ENCODE results near the gene ZNF546.
"Not testable (repeated sequence)": the region's sequence is repeated elsewhere in the genome, so short reads cannot be mapped to it uniquely, and the experiment has no call there.

Gene ZNF546

DNA sequence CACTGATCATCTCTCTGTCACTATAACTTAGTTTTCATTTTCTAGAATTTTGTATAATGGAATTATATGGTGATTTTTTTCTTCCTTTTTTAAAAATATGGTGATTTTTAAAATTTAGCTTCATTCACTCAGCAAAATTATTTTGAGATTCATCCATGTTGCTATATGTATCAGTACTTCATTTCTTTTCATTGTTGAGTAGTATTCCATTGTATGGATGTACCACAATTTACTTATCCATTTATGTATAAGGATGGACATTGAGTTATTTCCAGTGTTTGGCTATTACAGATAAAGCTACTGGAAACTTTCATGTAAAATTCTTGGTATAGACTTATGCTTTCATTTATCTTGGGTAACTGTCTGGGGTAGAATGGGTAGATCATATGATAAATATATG, 12.8 kb downstream of the ZNF546 start:
- Histone ChIP-seq H3K9ac (ENCODE audit: low read length in 2 of 2) (no peak overlapping the region), H3K36me3 (ENCODE audit: control insufficient read depth in 2 of 2, insufficient read depth in 2 of 2, low read length in 2 of 2) (peaks cover 34 to 50% of the 10 kb centered on the region in 2 donors), H3K27me3 (ENCODE audit: control insufficient read depth in 1 of 2, insufficient read depth in 2 of 2, low read length in 2 of 2) (no peaks in the 10 kb centered on the region), H3K27ac (ENCODE audit: low read length) (no peak overlapping the region), H3K9me3 (ENCODE audit: control insufficient read depth in 2 of 2, low read length in 2 of 2) (peaks cover 14 to 19% of the 10 kb centered on the region in 2 donors), H3K4me1 (ENCODE audit: control insufficient read depth, insufficient read depth, low read length) (no peaks in the 10 kb centered on the region), H3K4me3 (ENCODE audit: low read length in 2 of 2) (no peak overlapping the region)

DNA sequence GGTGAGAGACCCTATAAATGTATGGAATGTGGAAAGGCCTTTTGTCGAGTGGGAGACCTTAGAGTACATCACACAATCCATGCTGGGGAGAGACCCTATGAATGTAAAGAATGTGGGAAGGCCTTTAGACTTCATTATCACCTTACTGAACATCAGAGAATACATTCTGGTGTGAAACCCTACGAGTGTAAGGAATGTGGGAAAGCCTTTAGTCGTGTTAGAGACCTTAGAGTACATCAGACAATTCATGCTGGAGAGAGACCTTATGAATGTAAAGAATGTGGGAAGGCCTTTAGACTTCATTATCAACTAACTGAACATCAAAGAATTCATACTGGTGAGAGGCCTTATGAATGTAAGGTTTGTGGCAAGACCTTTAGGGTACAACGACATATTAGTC, 17.1 kb downstream of the ZNF546 start:
- Histone ChIP-seq H3K9ac (ENCODE audit: low read length in 2 of 2) (no peak overlapping the region), H3K27ac (ENCODE audit: low read length) (no peak overlapping the region), H3K27me3 (ENCODE audit: control insufficient read depth in 1 of 2, insufficient read depth in 2 of 2, low read length in 2 of 2) (no peaks in the 10 kb centered on the region), H3K4me3 (ENCODE audit: low read length in 2 of 2) (no peak overlapping the region), H3K4me1 (ENCODE audit: control insufficient read depth, insufficient read depth, low read length) (no peaks in the 10 kb centered on the region), H3K9me3 (ENCODE audit: control insufficient read depth in 2 of 2, low read length in 2 of 2) (peaks cover 38 to 46% of the 10 kb centered on the region in 2 donors), H3K36me3 (ENCODE audit: control insufficient read depth in 2 of 2, insufficient read depth in 2 of 2, low read length in 2 of 2) (peaks cover 25 to 35% of the 10 kb centered on the region in 2 donors)

- peak overlapping the region in 1 of 2 donors; percentile 9 for H3K4me3 ChIP-seq (ENCODE audit: low read length in 2 of 2)
- no peaks in the 10 kb centered on the region for H3K4me1 ChIP-seq (ENCODE audit: control insufficient read depth, insufficient read depth, low read length)
Measured at GRCh38 chr19:40023969-40024368, 27.1 kb downstream of the ZNF546 start.

GRCh38 chr19:40025938-40026596, 29.2 kb downstream of the ZNF546 start:
- Histone ChIP-seq H3K36me3 (ENCODE audit: control insufficient read depth in 2 of 2, insufficient read depth in 2 of 2, low read length in 2 of 2) (no peaks in the 10 kb centered on the region), H3K9ac (ENCODE audit: low read length in 2 of 2) (no peak overlapping the region), H3K27me3 (ENCODE audit: control insufficient read depth in 1 of 2, insufficient read depth in 2 of 2, low read length in 2 of 2) (no peaks in the 10 kb centered on the region), H3K4me1 (ENCODE audit: control insufficient read depth, insufficient read depth, low read length) (no peaks in the 10 kb centered on the region), H3K4me3 (ENCODE audit: low read length in 2 of 2) (no peak overlapping the region), H3K9me3 (ENCODE audit: control insufficient read depth in 2 of 2, low read length in 2 of 2) (peaks cover 39 to 66% of the 10 kb centered on the region in 2 donors), H3K27ac (ENCODE audit: low read length) (no peak overlapping the region)

More at GRCh38 chr19:40023969-40024368, 27.1 kb downstream of the ZNF546 start:
- Histone ChIP-seq H3K27me3 (ENCODE audit: control insufficient read depth in 1 of 2, insufficient read depth in 2 of 2, low read length in 2 of 2) (no peaks in the 10 kb centered on the region), H3K9ac (ENCODE audit: low read length in 2 of 2) (no peak overlapping the region), H3K36me3 (ENCODE audit: control insufficient read depth in 2 of 2, insufficient read depth in 2 of 2, low read length in 2 of 2) (no peaks in the 10 kb centered on the region), H3K9me3 (ENCODE audit: control insufficient read depth in 2 of 2, low read length in 2 of 2) (peaks cover 33 to 54% of the 10 kb centered on the region in 2 donors), H3K27ac (ENCODE audit: low read length) (no peak overlapping the region)

- Histone ChIP-seq H3K9me3 (ENCODE audit: control insufficient read depth in 2 of 2, low read length in 2 of 2) (peaks cover 42 to 71% of the 10 kb centered on the region in 2 donors), H3K4me1 (ENCODE audit: control insufficient read depth, insufficient read depth, low read length) (no peaks in the 10 kb centered on the region), H3K27me3 (ENCODE audit: control insufficient read depth in 1 of 2, insufficient read depth in 2 of 2, low read length in 2 of 2) (no peaks in the 10 kb centered on the region), H3K9ac (ENCODE audit: low read length in 2 of 2) (no peak overlapping the region), H3K36me3 (ENCODE audit: control insufficient read depth in 2 of 2, insufficient read depth in 2 of 2, low read length in 2 of 2) (no peaks in the 10 kb centered on the region), H3K27ac (ENCODE audit: low read length) (no peak overlapping the region), H3K4me3 (ENCODE audit: low read length in 2 of 2) (peak overlapping the region in 1 of 2 donors; percentile 10)
Measured at GRCh38 chr19:40026597-40026970, 29.7 kb downstream of the ZNF546 start.

- Histone ChIP-seq H3K9ac (ENCODE audit: low read length in 2 of 2) (no peak overlapping the region), H3K4me1 (ENCODE audit: control insufficient read depth, insufficient read depth, low read length) (no peaks in the 10 kb centered on the region), H3K27me3 (ENCODE audit: control insufficient read depth in 1 of 2, insufficient read depth in 2 of 2, low read length in 2 of 2) (no peaks in the 10 kb centered on the region), H3K36me3 (ENCODE audit: control insufficient read depth in 2 of 2, insufficient read depth in 2 of 2, low read length in 2 of 2) (peaks cover 0 to 4% of the 10 kb centered on the region in 2 donors), H3K27ac (ENCODE audit: low read length) (no peak overlapping the region), H3K4me3 (ENCODE audit: low read length in 2 of 2) (no peak overlapping the region), H3K9me3 (ENCODE audit: control insufficient read depth in 2 of 2, low read length in 2 of 2) (peaks cover 44 to 63% of the 10 kb centered on the region in 2 donors)
Measured at GRCh38 chr19:40033989-40034560, 37.2 kb downstream of the ZNF546 start.

DNA sequence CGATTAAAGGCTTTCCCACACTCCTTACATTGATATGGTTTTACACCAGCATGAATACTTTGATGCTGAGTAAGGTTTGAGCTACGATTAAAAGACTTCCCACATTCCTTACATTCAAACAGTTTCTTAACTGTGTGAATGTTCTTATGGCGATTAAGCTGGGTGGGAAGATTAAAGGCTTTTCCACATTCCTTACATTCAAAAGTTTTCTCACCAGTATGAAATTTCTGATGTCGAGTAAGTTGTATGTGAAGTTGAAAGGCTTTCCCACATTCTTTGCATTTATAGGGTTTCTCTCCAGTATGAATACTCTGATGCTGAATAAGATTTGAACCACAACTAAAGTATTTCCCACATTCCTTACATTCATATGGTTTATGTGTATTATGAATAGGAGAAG, 39.1 kb downstream of the ZNF546 start:
- Histone ChIP-seq H3K9ac (ENCODE audit: low read length in 2 of 2) (no peak overlapping the region), H3K36me3 (ENCODE audit: control insufficient read depth in 2 of 2, insufficient read depth in 2 of 2, low read length in 2 of 2) (peaks cover 0 to 4% of the 10 kb centered on the region in 2 donors), H3K27ac (ENCODE audit: low read length) (no peak overlapping the region), H3K4me3 (ENCODE audit: low read length in 2 of 2) (no peak overlapping the region), H3K4me1 (ENCODE audit: control insufficient read depth, insufficient read depth, low read length) (no peaks in the 10 kb centered on the region), H3K9me3 (ENCODE audit: control insufficient read depth in 2 of 2, low read length in 2 of 2) (peaks cover 39 to 53% of the 10 kb centered on the region in 2 donors), H3K27me3 (ENCODE audit: control insufficient read depth in 1 of 2, insufficient read depth in 2 of 2, low read length in 2 of 2) (no peaks in the 10 kb centered on the region)

DNA sequence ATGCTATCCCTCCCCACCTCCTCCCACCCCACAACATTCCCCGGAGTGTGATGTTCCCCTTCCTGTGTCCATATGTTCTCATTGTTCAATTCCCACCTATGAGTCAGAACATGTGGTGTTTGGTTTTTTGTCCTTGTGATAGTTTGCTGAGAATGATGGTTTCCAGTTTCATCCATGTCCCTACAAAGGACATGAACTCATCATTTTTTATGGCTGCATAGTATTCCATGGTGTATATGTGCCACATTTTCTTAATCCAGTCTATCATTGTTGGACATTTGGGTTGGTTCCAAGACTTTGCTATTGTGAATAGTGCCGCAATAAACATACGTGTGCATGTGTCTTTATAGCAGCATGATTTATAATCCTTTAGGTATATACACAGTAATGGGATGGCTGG, 41.2 kb downstream of the ZNF546 start:
- not testable (repeated sequence) for H3K27ac ChIP-seq (ENCODE audit: low read length); H3K4me3 ChIP-seq (ENCODE audit: low read length in 2 of 2); H3K4me1 ChIP-seq (ENCODE audit: control insufficient read depth, insufficient read depth, low read length); H3K36me3 ChIP-seq (ENCODE audit: control insufficient read depth in 2 of 2, insufficient read depth in 2 of 2, low read length in 2 of 2); H3K9ac ChIP-seq (ENCODE audit: low read length in 2 of 2); H3K27me3 ChIP-seq (ENCODE audit: control insufficient read depth in 1 of 2, insufficient read depth in 2 of 2, low read length in 2 of 2)
- peaks cover 35 to 36% of the 10 kb centered on the region in 2 donors for H3K9me3 ChIP-seq (ENCODE audit: control insufficient read depth in 2 of 2, low read length in 2 of 2)

- not testable (repeated sequence) for H3K27ac ChIP-seq (ENCODE audit: low read length); H3K9ac ChIP-seq (ENCODE audit: low read length in 2 of 2); H3K4me1 ChIP-seq (ENCODE audit: control insufficient read depth, insufficient read depth, low read length); H3K4me3 ChIP-seq (ENCODE audit: low read length in 2 of 2); H3K27me3 ChIP-seq (ENCODE audit: control insufficient read depth in 1 of 2, insufficient read depth in 2 of 2, low read length in 2 of 2)
- Histone ChIP-seq H3K9me3 (ENCODE audit: control insufficient read depth in 2 of 2, low read length in 2 of 2) (peaks cover 9 to 19% of the 10 kb centered on the region in 2 donors), H3K36me3 (ENCODE audit: control insufficient read depth in 2 of 2, insufficient read depth in 2 of 2, low read length in 2 of 2) (peaks cover 23 to 29% of the 10 kb centered on the region in 2 donors)
Measured at GRCh38 chr19:40041718-40042117, 44.9 kb downstream of the ZNF546 start.

- no peak overlapping the region for H3K27ac ChIP-seq (ENCODE audit: low read length)
- no peak overlapping the region for H3K4me3 ChIP-seq (ENCODE audit: low read length in 2 of 2)
- H3K27me3 ChIP-seq (ENCODE audit: control insufficient read depth in 1 of 2, insufficient read depth in 2 of 2, low read length in 2 of 2), result no peaks in the 10 kb centered on the region
- H3K9ac ChIP-seq (ENCODE audit: low read length in 2 of 2), result no peak overlapping the region
- H3K4me1 ChIP-seq (ENCODE audit: control insufficient read depth, insufficient read depth, low read length), result no peaks in the 10 kb centered on the region
- no peaks in the 10 kb centered on the region for H3K9me3 ChIP-seq (ENCODE audit: control insufficient read depth in 2 of 2, low read length in 2 of 2)
- H3K36me3 ChIP-seq (ENCODE audit: control insufficient read depth in 2 of 2, insufficient read depth in 2 of 2, low read length in 2 of 2), result peaks cover 8 to 11% of the 10 kb centered on the region in 2 donors
Measured at GRCh38 chr19:40053491-40053890, 56.6 kb downstream of the ZNF546 start.

- H3K9me3 ChIP-seq (ENCODE audit: control insufficient read depth in 2 of 2, low read length in 2 of 2), result peaks cover 0 to 5% of the 10 kb centered on the region in 2 donors
- peak overlapping the region in 1 of 2 donors; percentile 36 for H3K4me3 ChIP-seq (ENCODE audit: low read length in 2 of 2)
- H3K36me3 ChIP-seq (ENCODE audit: control insufficient read depth in 2 of 2, insufficient read depth in 2 of 2, low read length in 2 of 2), result peaks cover under 1 to 4% of the 10 kb centered on the region in 2 donors
- no peaks in the 10 kb centered on the region for H3K27me3 ChIP-seq (ENCODE audit: control insufficient read depth in 1 of 2, insufficient read depth in 2 of 2, low read length in 2 of 2)
- no peak overlapping the region for H3K9ac ChIP-seq (ENCODE audit: low read length in 2 of 2)
- H3K4me1 ChIP-seq (ENCODE audit: control insufficient read depth, insufficient read depth, low read length), result no peaks in the 10 kb centered on the region
- no peak overlapping the region for H3K27ac ChIP-seq (ENCODE audit: low read length)
Measured at GRCh38 chr19:40054632-40055031, 57.8 kb downstream of the ZNF546 start.
